ENCODE results near the gene OAF. TPM values are rescaled to one million over a fixed set of nuclear protein-coding genes. Genes with fewer than 3 reads are reported as not detected.

Gene OAF
- total and polyA plus RNA-seq, 2 of the 8 experiments (the other 6 are each of a cell fraction or from before 2014, with no cell fraction given), result 1.3 to 1.5 TPM

DNA sequence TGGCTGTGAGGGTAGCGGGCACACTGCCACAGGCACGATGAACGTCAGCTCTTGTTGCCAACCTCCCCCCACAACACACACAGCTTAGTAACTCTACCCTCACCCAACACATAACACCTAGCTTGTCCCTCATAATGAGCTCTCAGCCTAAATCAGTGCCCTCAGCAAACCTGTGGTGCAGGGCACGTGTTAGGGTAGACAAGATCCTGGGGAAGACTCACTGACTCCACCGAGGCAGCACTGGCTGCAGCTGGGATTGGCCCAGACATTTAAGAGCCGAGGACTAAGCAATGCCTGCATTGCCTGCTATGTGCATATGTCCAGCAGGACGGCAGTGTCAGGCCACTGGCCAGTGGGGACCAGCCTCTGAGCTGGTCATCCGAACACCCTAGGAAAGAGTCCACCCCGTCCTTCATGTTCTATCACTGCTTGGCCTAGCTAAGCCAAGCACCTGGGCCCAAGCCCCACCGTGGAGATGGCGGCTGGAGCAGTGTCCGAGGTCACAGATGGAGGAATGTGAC lies 40.0 kb upstream of the OAF start:
- Histone ChIP-seq H2BK5ac (ENCODE audit: low read depth, low read length) (no peak overlapping the region), H3K56ac (replicated peaks; ENCODE audit: insufficient read length, low read depth, low read length) (no peak overlapping the region), H3K79me1 (ENCODE audit: low read depth, low read length) (no peaks in the 10 kb centered on the region), H3K27ac (ENCODE audit: low read depth, low read length) (no peak overlapping the region), H3K4me2 (ENCODE audit: insufficient read depth in 1 of 2, low read depth in 2 of 2, low read length in 2 of 2) (no peak overlapping the region), H3K79me2 (ENCODE audit: control insufficient read depth in 1 of 2, insufficient read depth in 2 of 2, low read length in 2 of 2) (no peaks in the 10 kb centered on the region), H3K9ac (replicated peaks in 1 of 4; ENCODE audit: extremely low read depth in 1 of 4, low read depth in 3 of 4, low read length in 3 of 4) (no peak overlapping the region), H4K20me1 (replicated peaks in 1 of 2; ENCODE audit: control insufficient read depth in 1 of 2, insufficient read depth in 2 of 2, low read length in 2 of 2) (peaks cover 0 to 3% of the 10 kb centered on the region in 2 experiments), H3K23ac (ENCODE audit: insufficient read length) (no peak overlapping the region), H2AK5ac (ENCODE audit: low read depth, low read length) (no peak overlapping the region), H3K4me1 (replicated peaks in 1 of 4; ENCODE audit: control insufficient read depth in 3 of 4, insufficient read depth in 4 of 4, low read length in 3 of 4) (peaks cover 0 to 15% (median 3%) of the 10 kb centered on the region in 4 experiments; a peak in 5 of 7 replicates), H2BK12ac (ENCODE audit: low read depth, low read length) (no peak overlapping the region; the same call in 1 of the 2 replicates), H3K36me3 (ENCODE audit: control insufficient read depth in 2 of 4, insufficient read depth in 4 of 4, low read length in 3 of 4) (no peaks in the 10 kb centered on the region), H3K4me3 (ENCODE audit: extremely low read depth in 1 of 4, insufficient read depth in 2 of 4, low read depth in 3 of 4, low read length in 4 of 4) (no peak overlapping the region), H3K27me3 (replicated peaks in 1 of 4; ENCODE audit: control insufficient read depth in 3 of 4, extremely low read depth in 1 of 4, insufficient read depth in 3 of 4, low read length in 3 of 4) (peaks cover 27 to 85% (median 55%) of the 10 kb centered on the region in 4 experiments), H2BK120ac (replicated peaks; ENCODE audit: low read depth, low read length) (no peak overlapping the region), H3K23me2 (ENCODE audit: low read depth, low read length) (peaks cover 5% of the 10 kb centered on the region; the same call in 1 of the 2 replicates), H3K18ac (ENCODE audit: extremely low read depth, low read length) (no peak overlapping the region), H3K14ac (ENCODE audit: insufficient read length) (no peak overlapping the region), H2BK20ac (ENCODE audit: low read length) (no peak overlapping the region), H4K8ac (ENCODE audit: extremely low read depth, insufficient read depth, low read length) (no peak overlapping the region), H3K9me3 (ENCODE audit: insufficient read depth in 2 of 2, low read depth in 1 of 2, low read length in 1 of 2) (no peaks in the 10 kb centered on the region), H4K91ac (replicated peaks; ENCODE audit: insufficient read length, low read length) (no peak overlapping the region), H2AFZ (ENCODE audit: low read length) (no peak overlapping the region), H4K5ac (ENCODE audit: insufficient read length, low read depth, low read length) (no peak overlapping the region), H3K4ac (replicated peaks; ENCODE audit: insufficient read length, low read depth, low read length) (no peak overlapping the region), H2BK15ac (ENCODE audit: low read length) (no peak overlapping the region)
- POLR2A ChIA-PET (ENCODE audit: partially characterized antibody), result interaction anchor here (1.4 to 1.8 kb wide), 3 partner anchors 10 to 66 kb away, joined by 4 to 5 read pairs (median 4); no protein-coding TSS in a partner anchor
- WGBS, 2 experiments (ENCODE audit: extremely low coverage in 1 of 2, insufficient coverage in 1 of 2, insufficient read length in 1 of 2, insufficient replicate concordance in 2 of 2, low coverage in 1 of 2, low lambda C conversion rate in 2 of 2, missing lambda C conversion rate in 1 of 2), result 87% methylated on average over 12 of the region's 12 CpGs; no CpG with 5 or more reads in 1 of the 2 experiments
- CTCF ChIA-PET (ENCODE audit: partially characterized antibody), result interaction anchor here (0.7 to 10.5 kb wide), 17 partner anchors 9 to 466 kb away, joined by 3 to 394 read pairs (median 10); partner anchors contain the start of genes OAF and POU2F3
- TF ChIP-seq EZH2 (IDR thresholded peaks at IDR 0.05; ENCODE audit: low read depth, low read length, severe bottlenecking) (no peak), BCL11A (IDR thresholded peaks at IDR 0.05; ENCODE audit: low read depth in 2 of 2, low read length in 2 of 2) (no peak), POLR2A (IDR thresholded peaks at IDR 0.05; ENCODE audit: control extremely low read depth in 1 of 2, low read depth in 2 of 2, low read length in 2 of 2) (no peak), TAF1 (IDR thresholded peaks at IDR 0.05; ENCODE audit: low read depth, low read length) (no peak), EGR1 (IDR thresholded peaks at IDR 0.05; ENCODE audit: borderline replicate concordance, low read depth, low read length) (no peak), MAFK (IDR thresholded peaks at IDR 0.05; ENCODE audit: low read depth, low read length) (no peak), GABPA (IDR thresholded peaks at IDR 0.05; ENCODE audit: borderline replicate concordance, insufficient read depth, low read length) (no peak), SIRT6 (IDR thresholded peaks at IDR 0.05; ENCODE audit: low read length) (no peak), POLR2AphosphoS5 (IDR thresholded peaks at IDR 0.05; ENCODE audit: low read depth, low read length) (no peak), ATF2 (IDR thresholded peaks at IDR 0.05; ENCODE audit: low read length) (no peak)
- TF ChIP-seq, protein P1, sequence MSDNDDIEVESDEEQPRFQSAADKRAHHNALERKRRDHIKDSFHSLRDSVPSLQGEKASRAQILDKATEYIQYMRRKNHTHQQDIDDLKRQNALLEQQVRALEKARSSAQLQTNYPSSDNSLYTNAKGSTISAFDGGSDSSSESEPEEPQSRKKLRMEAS (IDR thresholded peaks at IDR 0.05), result no peak
- no peak for FAIRE-seq
- peak in 1 of 2 experiments; percentile 31 for DNase-seq (ENCODE audit: low read depth in 1 of 2, low spot score in 2 of 2)

All from H1 (cell line).